BLaER1 (cell line): ENCODE data around the gene SLCO4A1.
"Not testable (repeated sequence)": the region's sequence is repeated elsewhere in the genome, so short reads cannot be mapped to it uniquely, and the experiment has no call there.

Experiments used
- H3K27ac ChIP-seq: shearing (Covaris generic); formaldehyde crosslinking; 2 replicates; pipeline ENCODE4 v1.8.1; 2022
- H3K27me3 ChIP-seq: shearing (Covaris generic); formaldehyde crosslinking; 2 replicates; pipeline ENCODE4 v1.8.1; 2022
- H3K36me3 ChIP-seq: shearing (Covaris generic); formaldehyde crosslinking; 2 replicates; pipeline ENCODE4 v1.8.1; 2022
- H3K4me1 ChIP-seq: shearing (Covaris generic); formaldehyde crosslinking; 2 replicates; pipeline ENCODE4 v1.8.1; 2022
- H3K4me2 ChIP-seq: shearing (Covaris generic); formaldehyde crosslinking; 2 replicates; pipeline ENCODE4 v1.8.1; 2022
- H3K4me3 ChIP-seq: shearing (Covaris generic); formaldehyde crosslinking; 2 replicates; pipeline ENCODE4 v1.8.1; 2022
- H3K9ac ChIP-seq: shearing (Covaris generic); formaldehyde crosslinking; 2 replicates; pipeline ENCODE4 v1.8.1; 2022
- H3K9me3 ChIP-seq: shearing (Covaris generic); formaldehyde crosslinking; 2 replicates; pipeline ENCODE4 v1.8.1; 2022
- H4K20me1 ChIP-seq: shearing (Covaris generic); formaldehyde crosslinking; 2 replicates; pipeline ENCODE4 v1.8.1; 2022
- Cebpa-rat ChIP-seq: shearing (Covaris generic); IDR thresholded peaks from 2 replicates; pipeline ENCODE4 v1.8.1; 2022

Gene SLCO4A1

DNA sequence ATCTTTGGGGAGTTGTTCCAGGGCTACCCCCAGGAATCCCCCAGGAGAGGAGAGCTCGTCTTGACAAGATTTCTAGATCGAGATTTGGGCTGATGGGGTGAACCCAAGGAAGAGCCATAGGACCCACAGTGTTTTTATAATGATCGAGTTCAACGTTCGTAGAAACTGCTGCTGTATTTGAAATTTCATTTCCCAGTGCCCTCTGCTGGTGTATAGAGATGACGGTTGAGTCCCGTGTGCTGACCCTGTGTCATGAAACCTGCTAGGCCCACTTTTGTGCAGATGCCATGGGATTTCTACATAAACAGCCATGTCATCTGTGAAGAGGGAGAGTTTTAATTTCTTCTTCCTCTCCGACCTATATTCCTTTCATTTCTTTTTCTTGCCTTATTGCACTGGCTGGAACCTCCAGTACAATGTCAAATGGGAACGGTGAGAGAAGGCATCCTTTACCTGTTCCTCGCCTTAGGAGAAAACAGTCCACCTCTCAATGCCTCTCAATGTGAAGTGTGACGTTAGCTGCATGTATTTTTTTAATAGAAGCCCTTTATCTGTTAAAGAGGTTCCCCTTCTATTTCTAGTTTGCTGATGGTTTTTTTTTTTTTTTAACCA is 37.8 kb downstream of the SLCO4A1 start:
- no peak overlapping the region for H3K27ac ChIP-seq
- H3K4me3 ChIP-seq = no peak overlapping the region
- no peak overlapping the region for H3K9ac ChIP-seq
- TF ChIP-seq Cebpa-rat = no peak
- H3K9me3 ChIP-seq = peaks cover 18% of the 10 kb centered on the region
- H3K4me1 ChIP-seq = peaks cover 57% of the 10 kb centered on the region
- H3K27me3 ChIP-seq = no peaks in the 10 kb centered on the region
- H3K4me2 ChIP-seq = no peak overlapping the region
- no peaks in the 10 kb centered on the region for H4K20me1 ChIP-seq
- H3K36me3 ChIP-seq = no peaks in the 10 kb centered on the region

DNA sequence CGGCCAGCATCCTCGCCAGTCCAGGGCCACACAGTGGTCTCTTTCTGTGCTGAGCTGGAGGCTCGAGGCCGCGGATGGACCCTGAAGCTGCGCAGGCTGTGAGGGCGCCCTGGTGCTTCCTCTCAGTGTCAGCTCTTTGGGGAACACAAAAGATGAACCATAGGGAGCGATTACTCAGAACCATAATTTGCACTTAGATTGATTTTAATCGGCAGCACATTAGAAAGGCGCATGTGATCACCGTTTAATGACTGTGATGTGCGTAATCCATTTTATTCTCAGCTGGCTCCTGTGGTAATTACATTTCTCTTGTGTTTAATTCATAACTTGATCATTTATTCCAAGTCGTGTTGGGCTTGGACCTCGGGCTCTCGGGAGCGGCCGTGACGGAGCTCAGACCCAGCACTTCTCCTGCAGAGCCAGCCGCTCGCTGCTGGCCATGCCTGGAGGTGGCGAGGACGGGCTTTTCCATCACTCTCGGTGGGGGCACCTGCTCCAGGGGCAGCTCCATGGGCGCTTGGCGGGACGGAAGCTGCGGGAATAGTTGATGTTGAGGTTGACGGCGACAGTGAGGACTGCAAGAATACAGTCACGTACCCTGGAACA is 40.7 kb downstream of the SLCO4A1 start:
- no peak overlapping the region for H3K4me2 ChIP-seq
- no peak overlapping the region for H3K27ac ChIP-seq
- H3K27me3 ChIP-seq = no peaks in the 10 kb centered on the region
- TF ChIP-seq Cebpa-rat = no peak
- H3K36me3 ChIP-seq = no peaks in the 10 kb centered on the region
- no peak overlapping the region for H3K9ac ChIP-seq
- peaks cover 18% of the 10 kb centered on the region for H3K9me3 ChIP-seq
- H4K20me1 ChIP-seq = no peaks in the 10 kb centered on the region
- peaks cover 57% of the 10 kb centered on the region for H3K4me1 ChIP-seq
- H3K4me3 ChIP-seq = no peak overlapping the region

DNA sequence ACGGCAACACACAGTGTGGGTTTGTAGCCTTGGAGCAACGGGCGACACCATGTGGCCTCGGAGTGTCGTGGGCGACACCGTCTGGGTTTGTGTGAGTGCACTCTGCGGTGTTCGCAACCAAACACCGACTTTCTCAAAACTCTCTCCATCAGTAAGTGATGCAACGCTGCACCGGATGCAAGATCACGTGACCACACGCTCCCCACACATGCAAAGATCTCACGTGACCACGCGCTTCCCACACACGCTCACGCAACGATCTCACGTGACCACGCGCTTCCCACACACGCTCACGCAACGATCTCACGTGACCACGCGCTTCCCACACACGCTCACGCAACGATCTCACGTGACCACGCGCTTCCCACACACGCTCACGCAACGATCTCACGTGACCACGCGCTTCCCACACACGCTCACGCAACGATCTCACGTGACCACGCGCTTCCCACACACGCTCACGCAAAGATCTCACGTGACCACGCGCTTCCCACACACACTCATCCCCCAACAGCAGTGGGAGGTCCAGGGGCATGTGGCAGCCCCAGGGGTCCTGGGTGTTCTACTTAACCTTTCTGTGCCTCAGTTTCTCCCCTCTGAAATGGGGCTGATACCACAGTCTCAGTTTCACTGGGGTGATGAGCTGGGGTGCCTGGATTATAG is 41.5 kb downstream of the SLCO4A1 start:
- peaks cover 57% of the 10 kb centered on the region for H3K4me1 ChIP-seq
- H3K27me3 ChIP-seq, H3K27ac ChIP-seq, H3K4me3 ChIP-seq, H3K9ac ChIP-seq, H3K36me3 ChIP-seq, H4K20me1 ChIP-seq: not testable (repeated sequence)
- H3K9me3 ChIP-seq = peaks cover 18% of the 10 kb centered on the region
- peak overlapping the region; percentile 77 for H3K4me2 ChIP-seq

DNA sequence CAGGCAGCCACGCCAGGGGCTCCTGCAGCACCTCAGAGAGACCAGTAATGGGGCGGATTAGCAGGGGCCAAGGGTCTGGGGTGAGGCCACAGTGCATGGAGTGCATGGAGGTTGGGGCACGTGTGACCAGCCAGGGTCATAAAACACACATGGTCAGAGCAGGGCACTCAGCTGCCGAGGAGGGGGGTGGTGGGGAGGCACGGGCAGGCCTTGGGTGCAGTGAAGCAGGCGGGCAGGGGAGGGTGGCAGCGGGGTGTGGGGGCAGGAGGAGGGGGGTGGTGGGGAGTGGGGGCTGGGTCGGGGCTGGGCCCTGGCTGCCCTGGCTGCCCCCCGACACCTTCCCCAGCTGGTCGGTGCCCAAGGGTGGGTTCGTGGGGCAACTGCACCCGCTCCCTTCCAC is 42.7 kb downstream of the SLCO4A1 start:
- Histone ChIP-seq H3K9ac (0 out of 2 replicates have a peak overlapping the region, but pooled peaks have one; percentile 15), H4K20me1 (no peaks in the 10 kb centered on the region), H3K36me3 (no peaks in the 10 kb centered on the region), H3K4me3 (no peak overlapping the region), H3K27me3 (no peaks in the 10 kb centered on the region), H3K27ac (0 out of 2 replicates have a peak overlapping the region, but pooled peaks have one; percentile 26), H3K9me3 (peaks cover 11% of the 10 kb centered on the region), H3K4me2 (peak overlapping the region; percentile 95), H3K4me1 (peaks cover 61% of the 10 kb centered on the region)
- TF ChIP-seq Cebpa-rat = no peak

DNA sequence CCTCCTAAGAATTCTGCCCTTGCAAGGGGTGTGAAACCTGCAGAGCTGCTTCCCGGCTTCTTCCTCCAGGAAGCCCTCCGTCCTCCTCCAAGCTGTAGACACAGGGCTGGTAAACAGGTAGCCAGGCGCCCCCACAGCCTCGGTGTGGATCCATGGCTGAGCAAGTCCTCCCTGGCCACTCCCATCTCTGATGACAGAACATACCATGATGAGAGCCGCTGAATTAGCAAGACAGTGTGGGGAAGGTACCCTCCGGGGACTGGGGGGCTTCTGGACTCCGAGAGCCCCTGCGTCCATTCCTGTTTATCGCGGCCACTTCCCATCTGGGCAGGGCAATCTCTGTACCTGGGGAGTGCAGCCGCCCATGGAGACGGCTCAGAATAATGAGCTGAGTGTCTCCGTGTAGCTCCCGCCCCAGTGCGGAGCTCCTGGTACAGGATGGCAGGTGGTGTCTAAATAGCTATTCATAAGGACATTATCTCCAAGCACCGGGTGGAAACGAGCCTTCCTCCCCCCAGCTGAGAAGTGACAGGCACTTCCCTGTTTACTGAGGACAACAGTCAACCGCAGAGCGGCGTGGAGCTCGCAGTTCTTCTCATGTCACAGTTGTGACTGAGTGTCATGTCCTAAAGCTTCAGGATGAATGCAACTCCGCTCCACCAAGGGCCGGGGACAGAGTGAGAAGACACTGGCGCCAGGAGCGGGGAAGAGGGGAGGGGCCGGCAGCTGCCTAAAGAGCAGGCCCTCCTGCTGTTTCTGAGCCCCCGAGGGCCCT is 43.7 kb downstream of the SLCO4A1 start:
- Histone ChIP-seq H3K9me3 (peaks cover 1% of the 10 kb centered on the region; the same call in 1 of the 2 replicates), H3K36me3 (no peaks in the 10 kb centered on the region), H3K9ac (no peak overlapping the region), H3K4me1 (peaks cover 71% of the 10 kb centered on the region), H3K4me3 (peak overlapping the region; percentile 35), H3K27me3 (no peaks in the 10 kb centered on the region), H4K20me1 (no peaks in the 10 kb centered on the region), H3K27ac (peak overlapping the region; percentile 59), H3K4me2 (peak overlapping the region; percentile 95)
- no peak for TF ChIP-seq Cebpa-rat

DNA sequence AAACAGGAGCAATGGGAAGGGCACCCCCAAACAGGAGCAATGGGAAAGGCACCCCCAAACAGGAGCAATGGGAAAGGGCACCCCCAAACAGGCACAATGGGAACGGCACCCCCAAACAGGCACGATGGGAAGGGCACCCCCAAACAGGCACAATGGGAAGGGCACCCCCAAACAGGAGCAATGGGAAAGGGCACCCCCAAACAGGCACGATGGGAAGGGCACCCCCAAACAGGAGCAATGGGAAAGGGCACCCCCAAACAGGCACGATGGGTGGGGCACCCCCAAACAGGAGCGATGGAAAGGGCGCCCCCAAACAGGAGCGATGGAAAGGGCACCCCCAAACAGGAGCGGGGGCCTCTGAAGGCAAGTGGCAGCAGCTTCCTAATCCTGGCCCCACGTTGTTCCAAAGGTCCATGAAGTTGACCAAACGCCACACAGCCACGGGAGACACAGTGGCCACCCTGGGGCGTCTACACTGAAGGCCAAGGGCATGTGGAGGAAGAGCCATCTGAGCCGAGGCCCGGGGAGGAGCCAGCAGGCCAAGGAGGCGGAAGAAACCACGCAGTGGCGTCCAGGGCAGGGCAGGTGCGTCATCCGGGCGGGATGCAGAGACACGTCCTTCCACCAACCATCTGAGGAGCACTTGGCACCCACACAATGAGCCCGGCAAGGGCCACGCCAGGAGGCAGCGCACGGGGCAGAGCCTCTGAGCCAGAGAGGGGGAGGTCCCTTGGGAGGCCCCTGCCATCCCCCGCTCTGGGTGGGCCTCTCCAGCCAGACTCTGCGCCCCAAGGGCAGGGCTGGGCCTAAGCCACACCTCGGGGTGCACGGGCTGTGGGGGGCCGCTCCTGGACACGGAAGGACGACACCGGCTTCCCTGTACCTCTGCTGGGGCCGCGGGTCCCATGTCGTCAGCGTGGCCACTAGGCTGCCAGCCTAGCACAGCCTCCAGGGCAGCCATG is 44.8 kb downstream of the SLCO4A1 start:
- peak overlapping the region; percentile 14; the same call in 1 of the 2 replicates for H3K9ac ChIP-seq
- no peaks in the 10 kb centered on the region for H3K9me3 ChIP-seq
- H3K4me3 ChIP-seq = peak overlapping the region; percentile 35; the same call in 1 of the 2 replicates
- H3K4me2 ChIP-seq = peak overlapping the region; percentile 95
- H3K27ac ChIP-seq = peak overlapping the region; percentile 59
- H4K20me1 ChIP-seq = no peaks in the 10 kb centered on the region
- H3K27me3 ChIP-seq = no peaks in the 10 kb centered on the region
- H3K36me3 ChIP-seq = no peaks in the 10 kb centered on the region
- H3K4me1 ChIP-seq = peaks cover 83% of the 10 kb centered on the region
- TF ChIP-seq Cebpa-rat = no peak

DNA sequence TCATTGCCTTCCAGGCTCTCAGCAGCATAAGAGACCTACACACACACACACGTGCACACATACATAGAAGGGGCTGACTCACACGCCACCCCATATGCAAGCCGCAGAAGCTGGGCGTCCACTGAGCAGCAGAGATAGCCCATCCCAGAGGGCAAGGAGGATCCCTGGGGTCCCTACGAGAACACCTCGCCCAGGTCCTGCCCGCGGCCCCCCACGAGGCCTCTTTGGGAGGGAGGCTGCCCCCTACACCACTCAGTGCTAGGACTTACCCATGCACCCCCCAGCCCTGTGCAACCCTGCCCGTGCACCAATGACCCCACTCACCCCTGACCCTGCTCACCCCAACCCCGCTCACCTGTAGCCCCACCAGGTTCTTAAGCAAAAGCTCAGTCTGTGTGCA is 45.8 kb downstream of the SLCO4A1 start:
- no peak for TF ChIP-seq Cebpa-rat
- Histone ChIP-seq H3K4me3 (peak overlapping the region; percentile 33; the same call in 1 of the 2 replicates), H3K9me3 (no peaks in the 10 kb centered on the region), H3K9ac (peak overlapping the region; percentile 41; the same call in 1 of the 2 replicates), H3K4me1 (peaks cover 92% of the 10 kb centered on the region), H3K27ac (no peak overlapping the region), H3K4me2 (peak overlapping the region; percentile 95), H4K20me1 (no peaks in the 10 kb centered on the region), H3K36me3 (no peaks in the 10 kb centered on the region), H3K27me3 (no peaks in the 10 kb centered on the region)

DNA sequence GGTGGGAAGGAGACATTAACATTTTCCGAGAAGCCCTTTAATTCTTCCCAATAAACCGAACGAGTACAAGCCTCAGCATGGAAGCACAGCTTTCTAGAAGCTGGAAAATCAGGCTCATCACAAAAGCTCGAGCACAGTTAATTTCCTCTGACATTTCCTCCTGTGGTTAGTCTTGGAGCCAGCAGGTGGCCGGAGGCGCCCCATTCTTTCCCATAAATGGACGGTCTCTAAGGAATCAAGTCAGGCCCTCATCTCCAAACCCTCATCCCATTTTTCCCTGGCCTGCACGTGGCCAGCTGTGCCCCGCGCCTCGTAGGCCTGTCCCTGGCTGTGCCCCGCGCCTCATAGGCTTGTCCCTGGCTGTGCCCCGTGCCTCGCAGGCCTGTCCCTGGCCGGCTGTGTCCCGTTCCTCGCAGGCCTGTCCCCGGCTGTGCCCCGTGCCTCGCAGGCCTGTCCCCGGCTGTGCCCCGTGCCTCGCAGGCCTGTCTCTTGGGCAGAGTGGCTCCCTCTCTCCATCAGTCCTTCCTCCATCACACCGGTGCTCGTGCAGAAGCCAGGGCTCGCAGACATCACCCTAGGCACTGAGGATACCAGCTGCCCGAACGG is 46.7 kb downstream of the SLCO4A1 start:
- no peaks in the 10 kb centered on the region for H3K36me3 ChIP-seq
- H3K4me3 ChIP-seq = peak overlapping the region; percentile 33
- H3K9me3 ChIP-seq = no peaks in the 10 kb centered on the region
- H3K27me3 ChIP-seq = no peaks in the 10 kb centered on the region
- H4K20me1 ChIP-seq = no peaks in the 10 kb centered on the region
- no peak for TF ChIP-seq Cebpa-rat
- H3K9ac ChIP-seq = peak overlapping the region; percentile 41; the same call in 1 of the 2 replicates
- peaks cover 100% of the 10 kb centered on the region for H3K4me1 ChIP-seq
- H3K4me2 ChIP-seq = peak overlapping the region; percentile 95
- peak overlapping the region; percentile 62 for H3K27ac ChIP-seq
